ENCODE measurements around the gene CYP3A4.
"Not testable (repeated sequence)": the region's sequence is repeated elsewhere in the genome, so short reads cannot be mapped to it uniquely, and the experiment has no call there.

CYP3A4 gene

DNA sequence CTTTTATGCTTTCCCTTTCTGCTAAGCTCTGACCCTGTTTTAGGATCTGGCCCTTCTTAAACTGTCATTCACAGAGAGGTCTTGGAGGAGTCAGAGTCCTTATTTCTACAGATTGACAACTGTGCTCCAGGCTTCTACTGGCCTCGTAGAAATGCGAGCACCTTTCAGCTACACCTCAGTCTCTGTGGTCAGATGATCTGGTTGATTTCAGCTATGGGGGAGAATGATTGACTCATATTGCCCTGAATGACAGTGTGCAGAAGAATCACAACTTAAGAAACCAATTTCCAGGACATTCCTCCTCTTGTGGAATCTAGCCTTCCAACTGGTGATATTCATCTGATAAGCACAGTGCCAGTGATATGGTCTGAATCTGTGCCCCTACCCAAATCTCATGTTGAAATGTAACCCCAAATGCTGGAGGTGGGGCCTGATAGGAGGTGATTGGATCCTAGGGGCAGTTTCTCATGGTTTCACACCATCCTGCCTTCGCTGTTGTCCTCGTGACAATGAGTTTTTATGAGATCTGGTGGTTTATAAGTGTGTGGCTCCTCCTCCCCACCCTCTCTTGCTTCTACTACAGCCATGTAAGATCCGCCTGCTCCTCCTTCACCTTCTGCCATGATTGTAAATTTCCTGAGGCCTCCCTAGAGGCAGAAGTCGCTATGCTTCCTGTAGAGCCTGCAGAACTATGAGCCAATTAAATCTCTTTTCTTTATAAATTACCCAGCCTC, 35.0 kb downstream of the CYP3A4 start:
- no peak for DNase-seq

- not testable (repeated sequence) for DNase-seq
Measured at GRCh38 chr7:99746915-99747314, 37.1 kb downstream of the CYP3A4 start.

DNA sequence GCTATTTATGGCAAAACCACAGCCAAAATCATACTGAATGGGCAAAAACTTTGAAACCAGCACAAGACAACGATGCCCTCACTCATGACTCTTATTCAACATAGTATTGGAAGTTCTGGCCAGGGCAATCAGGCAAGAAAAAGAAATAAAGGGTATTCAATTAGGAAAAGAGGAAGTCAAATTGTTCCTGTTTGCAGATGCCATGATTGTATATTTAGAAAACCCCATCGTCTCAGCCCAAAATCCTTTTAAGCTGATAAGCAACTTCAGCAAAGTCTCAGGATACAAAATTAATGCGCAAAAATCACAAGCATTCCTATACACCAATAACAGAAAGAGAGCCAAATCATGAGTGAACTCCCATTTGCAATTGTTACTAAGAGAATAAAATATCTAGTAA, 38.6 kb downstream of the CYP3A4 start:
- DNase-seq = not testable (repeated sequence)

DNA sequence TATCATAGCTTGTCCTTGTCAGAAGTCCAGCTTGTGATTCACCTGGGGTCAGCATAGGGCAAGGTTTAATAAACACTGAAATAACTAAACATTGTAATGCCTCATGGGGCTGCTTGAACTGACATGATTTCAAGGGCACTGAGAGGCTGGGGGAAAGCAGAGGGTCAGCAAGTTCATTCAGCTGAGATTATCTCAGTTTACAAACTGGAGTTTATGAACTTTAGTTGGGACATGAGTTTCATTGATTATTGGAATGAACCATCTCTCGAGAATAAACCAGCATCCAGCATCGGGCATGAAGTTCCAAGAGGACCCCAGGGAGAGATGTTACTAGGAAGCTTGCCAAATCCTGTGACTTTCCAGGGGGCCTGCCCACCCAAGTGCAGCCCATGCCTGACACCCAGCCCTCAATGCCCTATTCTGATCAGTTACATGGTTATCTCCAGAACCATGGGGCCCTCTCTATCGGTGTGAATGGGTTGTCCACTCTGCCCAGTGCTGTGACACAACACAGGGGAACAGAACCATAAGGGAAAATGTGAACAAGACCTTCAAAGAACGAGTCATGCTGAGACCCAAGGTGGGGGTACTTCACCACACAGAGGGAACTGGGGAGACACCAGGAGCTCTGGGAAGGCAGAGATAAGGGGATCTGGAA, 41.1 kb downstream of the CYP3A4 start:
- no peak for DNase-seq

- DNase-seq = no peak
Measured at GRCh38 chr7:99741441-99741795, 42.6 kb downstream of the CYP3A4 start.

DNA sequence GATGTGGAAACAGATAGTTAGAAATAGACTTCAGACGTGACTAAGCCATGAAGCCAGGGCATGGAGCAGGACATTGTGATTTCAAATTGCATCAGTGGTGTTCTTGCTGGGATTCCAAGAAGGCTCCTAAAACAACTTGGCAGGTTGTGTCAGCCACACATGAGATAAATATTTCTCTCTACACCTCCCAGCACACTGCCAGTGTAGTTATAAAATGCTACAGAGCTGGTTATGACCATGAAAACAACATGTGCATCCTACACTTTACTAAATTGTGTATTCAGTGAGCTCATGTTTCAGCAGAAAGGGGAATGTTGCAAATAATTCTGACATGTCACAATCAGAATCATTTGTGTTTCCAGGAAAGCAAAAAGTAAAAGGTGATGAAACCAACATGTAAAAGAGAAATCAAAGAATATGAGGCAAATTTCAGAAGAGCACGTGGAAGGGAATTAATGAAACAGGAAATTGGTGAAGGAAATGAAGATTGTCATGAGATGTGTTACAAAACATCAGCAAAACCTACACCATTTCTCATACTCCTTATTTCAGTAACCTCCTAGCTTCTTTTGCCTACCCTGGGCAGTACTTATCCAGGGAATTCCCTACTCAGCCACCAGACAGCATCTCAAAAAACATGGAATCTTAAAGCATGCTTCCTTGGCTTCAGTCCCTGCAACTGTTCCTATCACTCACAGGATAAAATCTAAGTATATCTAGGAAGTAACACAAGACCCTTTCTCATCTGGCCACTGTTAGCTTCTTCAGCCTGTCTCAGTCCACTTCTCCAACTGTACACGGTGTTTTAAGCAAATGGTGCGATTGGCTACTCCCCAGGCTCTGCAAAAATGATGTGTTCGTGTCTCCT, 43.2 kb downstream of the CYP3A4 start:
- no peak for DNase-seq

DNA sequence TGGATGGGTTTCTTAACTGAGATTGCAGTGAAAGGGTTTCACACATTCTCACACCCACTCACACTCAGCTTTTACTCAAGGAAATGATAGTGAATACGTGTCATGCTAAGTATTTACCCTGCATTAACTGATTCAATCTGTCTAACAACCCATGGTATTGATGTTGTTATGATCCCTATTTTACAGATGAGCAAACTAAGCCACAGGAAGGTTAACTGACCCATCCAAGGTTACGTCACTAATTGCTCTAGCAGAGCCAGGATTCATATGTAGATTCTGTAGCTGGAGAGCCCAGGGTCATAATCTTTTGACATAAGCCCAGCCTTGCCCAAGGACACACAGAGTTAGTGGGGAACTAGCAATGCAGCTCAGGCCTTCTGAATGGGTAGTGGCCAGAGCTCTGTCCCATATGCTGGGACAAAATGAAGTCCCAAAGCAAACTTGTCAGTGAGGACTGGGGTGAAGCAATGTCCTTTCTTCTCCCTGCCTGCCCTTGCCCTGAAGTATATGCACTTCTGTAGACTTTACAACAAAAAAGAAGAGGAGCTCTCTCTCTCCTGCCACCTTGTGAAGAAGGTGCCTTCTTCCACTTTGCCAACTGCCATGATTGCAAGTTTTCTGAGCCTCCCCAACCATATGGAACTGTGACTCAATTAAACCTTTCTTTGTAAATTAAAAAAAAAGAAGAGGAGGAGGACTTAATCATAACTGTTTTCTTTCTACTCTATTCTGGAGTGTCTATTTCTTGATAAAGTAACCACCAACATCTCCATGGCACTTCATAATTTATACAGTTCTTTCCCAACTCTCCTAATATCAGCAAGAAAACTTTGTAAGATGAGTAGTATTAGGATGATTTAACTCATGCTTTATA, 44.0 kb downstream of the CYP3A4 start:
- no peak for DNase-seq

GRCh38 chr7:99737726-99738125, 46.3 kb downstream of the CYP3A4 start:
- DNase-seq = no peak

DNA sequence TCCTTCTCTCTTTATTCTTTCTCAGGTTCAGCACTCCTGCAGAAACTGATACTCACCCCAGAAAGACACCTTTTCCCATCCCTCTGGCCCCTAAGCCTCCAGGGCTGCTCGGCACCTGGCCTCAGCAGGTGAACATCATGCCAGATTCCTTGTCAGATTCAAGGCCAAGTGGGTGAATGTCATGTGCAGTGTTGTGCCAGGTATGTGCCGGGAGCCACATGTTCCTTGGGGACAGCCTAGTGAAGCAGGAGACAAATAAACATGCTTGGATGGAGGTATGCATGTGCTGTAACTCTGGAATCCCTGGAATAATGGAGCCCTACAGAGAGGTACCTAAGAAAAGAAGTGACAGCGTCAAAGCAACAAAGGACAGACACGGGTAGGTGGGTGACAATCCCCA, 47.3 kb downstream of the CYP3A4 start:
- not testable (repeated sequence) for DNase-seq

- DNase-seq = no peak
Measured at GRCh38 chr7:99734987-99735386, 49.0 kb downstream of the CYP3A4 start, which contains the start of gene CYP3A7. TSS of gene CYP3A7 (minus strand) at chr7:99735196. CDS start at chr7:99735093, 103 bp downstream.

DNA sequence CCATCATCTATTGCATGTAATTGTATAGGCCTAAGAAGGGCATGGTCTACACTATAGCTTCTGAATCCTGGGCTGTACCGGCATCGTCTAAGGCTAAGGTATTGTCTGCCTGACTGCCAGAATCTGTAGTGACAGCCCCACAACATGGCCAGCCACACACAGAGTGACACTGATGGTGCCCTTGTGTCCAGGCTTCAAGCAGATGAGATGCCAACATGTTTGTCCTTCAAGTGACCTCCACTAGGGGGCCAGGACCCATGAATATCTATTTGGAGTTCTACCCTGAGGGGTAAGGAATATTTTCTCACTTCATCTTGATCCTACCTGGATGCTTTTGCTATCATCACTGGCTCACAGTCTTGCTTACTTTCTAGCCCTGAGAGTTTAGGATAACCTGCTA, 50.5 kb downstream of the CYP3A4 start:
- DNase-seq = peak; percentile 60

DNA sequence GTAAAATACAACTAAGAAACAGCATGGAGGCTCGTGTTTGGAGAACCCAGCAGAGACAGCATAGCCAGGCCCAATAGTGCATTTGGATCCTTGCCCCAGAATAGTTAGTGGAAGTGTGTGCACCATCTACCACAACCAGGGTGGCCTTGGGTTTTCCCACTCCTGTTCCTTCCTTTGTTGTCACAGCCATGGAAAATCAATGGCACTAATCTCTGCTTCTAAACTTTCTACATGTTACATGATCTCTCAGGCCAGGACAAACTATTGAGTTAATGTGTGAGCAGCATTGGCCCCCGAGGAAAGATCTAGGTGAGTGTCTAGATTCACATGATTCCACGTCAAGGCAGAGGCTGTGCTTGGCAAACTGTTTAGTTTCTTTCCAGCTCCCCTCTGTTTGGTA, 51.0 kb downstream of the CYP3A4 start:
- DNase-seq = no peak

GRCh38 chr7:99731638-99732374, 52.2 kb downstream of the CYP3A4 start:
- no peak for DNase-seq

DNA sequence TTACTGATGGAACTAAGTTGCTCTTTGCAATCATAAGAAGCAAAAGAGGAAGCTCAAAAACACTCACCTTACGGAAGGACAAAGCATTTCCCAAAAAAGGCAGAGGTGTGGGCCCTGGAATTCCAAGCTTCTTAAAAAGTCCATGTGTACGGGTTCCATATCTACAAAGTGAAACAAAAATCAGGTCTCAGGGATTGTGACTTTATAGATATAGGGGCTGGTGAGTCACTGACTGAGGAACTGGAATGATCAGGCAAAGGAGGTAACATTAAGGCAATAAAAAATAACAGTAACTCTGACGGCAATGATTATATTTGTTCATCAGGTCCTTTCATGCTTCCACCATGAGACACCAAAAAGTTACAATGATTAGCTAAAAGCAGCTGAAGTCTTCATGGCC, 53.0 kb downstream of the CYP3A4 start:
- no peak for DNase-seq

DNA sequence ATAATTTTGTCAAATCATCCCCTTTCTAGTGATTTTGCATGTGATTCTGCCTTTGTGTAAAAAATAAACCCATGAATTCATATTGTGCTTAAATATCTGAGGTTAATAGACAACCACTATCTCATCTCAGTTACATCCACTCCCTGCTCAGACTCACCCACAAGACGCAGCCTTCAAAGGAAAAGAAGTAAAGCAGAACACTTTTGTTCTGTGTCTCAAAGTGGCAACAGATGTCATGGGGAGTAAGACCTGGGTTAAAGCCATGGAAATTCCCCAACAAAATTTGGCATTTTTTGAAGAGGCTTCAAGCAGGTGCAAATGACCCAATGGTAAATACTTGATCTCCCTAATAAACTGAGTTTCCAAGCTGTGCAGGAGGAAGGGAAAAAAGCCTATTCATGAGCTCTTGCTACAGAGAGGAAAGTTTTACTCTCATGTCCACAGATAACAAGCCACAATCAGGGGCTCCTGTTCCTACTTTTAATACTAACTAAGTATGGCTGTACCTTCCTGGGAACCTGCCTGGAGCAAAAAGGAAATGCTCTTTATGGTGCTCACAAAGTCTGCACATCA, 53.7 kb downstream of the CYP3A4 start:
- DNase-seq = no peak

GRCh38 chr7:99729486-99730237, 54.3 kb downstream of the CYP3A4 start:
- DNase-seq = peak; percentile 13

DNA sequence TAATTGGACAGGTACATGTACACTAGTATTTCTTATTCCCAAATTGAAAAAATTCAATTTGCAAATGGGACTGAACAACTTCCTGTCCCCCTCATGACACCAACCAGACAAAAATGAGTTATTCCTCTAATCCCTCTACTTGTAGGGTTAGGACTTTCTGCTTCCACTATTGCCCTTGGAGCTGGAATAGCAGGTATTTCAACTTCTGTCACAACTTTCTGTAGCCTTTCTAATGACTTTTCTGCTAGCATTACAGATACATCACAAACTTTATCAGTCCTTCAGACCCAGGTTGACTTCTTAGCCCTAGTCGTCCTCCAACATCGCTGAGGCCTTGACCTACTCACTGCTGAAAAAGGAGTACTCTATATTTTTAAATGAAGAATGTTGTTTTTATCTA, 55.4 kb downstream of the CYP3A4 start:
- DNase-seq = no peak

DNA sequence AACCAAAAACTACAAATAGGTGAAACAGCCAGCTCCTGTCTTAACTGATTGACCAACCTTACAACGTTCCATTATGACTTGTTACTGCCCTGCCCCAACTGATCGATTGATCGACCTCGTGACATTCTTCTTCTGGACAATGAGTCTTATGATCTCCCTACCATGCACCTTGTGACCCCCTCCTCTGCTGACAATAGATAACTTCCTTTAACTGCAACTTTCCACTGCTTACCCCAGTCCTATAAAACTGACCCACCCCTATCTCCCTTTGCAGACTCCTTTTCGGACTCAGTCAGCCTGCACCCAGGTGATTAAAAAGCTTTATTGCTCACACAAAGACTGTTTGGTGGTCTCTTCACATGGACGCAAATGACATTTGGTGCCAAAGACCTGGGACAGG, 60.8 kb downstream of the CYP3A4 start:
- DNase-seq = not testable (repeated sequence)

DNA sequence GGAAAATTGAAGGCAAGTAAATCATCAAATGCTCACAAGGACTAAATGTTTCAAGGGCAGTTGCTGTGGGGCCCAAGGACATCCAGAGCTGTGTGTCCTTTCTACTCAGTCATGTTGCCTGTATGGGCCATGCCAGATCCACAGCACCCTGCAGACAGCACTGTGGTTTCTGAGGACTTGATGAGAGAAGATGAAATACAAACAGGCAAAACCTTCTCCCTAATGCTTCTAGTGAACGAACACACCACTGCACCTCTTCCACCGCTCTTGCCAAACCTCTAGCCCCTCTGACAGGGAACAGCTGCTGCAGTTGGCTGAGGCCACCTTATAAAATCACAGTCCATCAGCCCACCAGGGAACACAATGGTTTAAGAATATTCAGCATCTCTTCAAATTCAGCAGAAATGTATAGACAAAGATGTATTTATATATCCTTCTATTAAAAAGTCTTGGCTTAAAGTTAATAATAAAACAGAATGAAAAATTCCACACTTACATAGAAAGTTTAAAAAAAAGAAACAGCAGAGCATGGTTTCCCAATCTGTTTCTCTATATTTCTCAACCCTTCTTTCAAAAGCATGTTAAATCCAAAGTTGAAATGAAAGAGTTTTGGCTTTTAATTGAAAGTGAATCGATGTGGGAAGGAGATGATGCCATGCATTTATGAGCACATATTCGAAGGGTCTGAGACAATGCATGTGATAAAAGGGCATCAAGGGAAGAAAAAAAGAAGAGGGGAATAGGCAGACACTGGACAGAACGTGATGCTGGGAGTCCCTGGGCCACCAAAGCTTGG, 63.0 kb downstream of the CYP3A4 start:
- no peak for DNase-seq

Measured in hematopoietic multipotent progenitor cell treated with erythropoietin and hydrocortisone succinate and interleukin-3 and kit ligand, for 8 days (in vitro differentiated cells).